ENCODE data around the gene CHURC1.
"Not testable (repeated sequence)": the region's sequence is repeated elsewhere in the genome, so short reads cannot be mapped to it uniquely, and the experiment has no call there.

GRCh38 chr14:64913477-64913876, 778 bp upstream of the CHURC1 start:
- TF ChIP-seq CTCF (IDR thresholded peaks at IDR 0.05; ENCODE audit: borderline replicate concordance, extremely low read depth, low read length, poor library complexity, severe bottlenecking); EZH2 (IDR thresholded peaks at IDR 0.05; ENCODE audit: borderline replicate concordance, low read depth, low read length, severe bottlenecking): not testable (repeated sequence)
